Measurements from ENCODE around the gene TMEM198. TPM values are rescaled to one million over a fixed set of nuclear protein-coding genes. Genes with fewer than 3 reads are reported as not detected.

TMEM198 gene
- total and polyA plus RNA-seq, 9 of the 15 experiments (the other 6 are each of a cell fraction or from before 2014, with no cell fraction given) = 0.03 to 3.8 (median 1.0) TPM

GRCh38 chr2:219521066-219521880 lies 22.6 kb upstream of the TMEM198 start (continued):
- TF ChIP-seq JUN (IDR thresholded peaks at IDR 0.05; ENCODE audit: borderline replicate concordance, low read depth, low read length) (no peak), JUN (CRISPR knock-in tag; IDR thresholded peaks at IDR 0.05; ENCODE audit: borderline replicate concordance) (no peak), ZNF133 (CRISPR knock-in tag; IDR thresholded peaks at IDR 0.05) (no peak), UBTF (IDR thresholded peaks at IDR 0.05; ENCODE audit: borderline replicate concordance in 1 of 2, low read depth in 2 of 2, low read length in 2 of 2) (0 out of 4 replicates have a peak, but pooled peaks of 1 of the 2 experiments have one; percentile 18), MCM7 (IDR thresholded peaks at IDR 0.05) (no peak), ZNF76 (CRISPR knock-in tag; IDR thresholded peaks at IDR 0.05; ENCODE audit: borderline replicate concordance) (no peak), SMAD1 (IDR thresholded peaks at IDR 0.05; ENCODE audit: low read depth, low read length, partially characterized antibody) (no peak), DACH1 (IDR thresholded peaks at IDR 0.05; ENCODE audit: partially characterized antibody) (peak; percentile 76), MYC (IDR thresholded peaks at IDR 0.05; ENCODE audit: low read depth, low read length) (peak; percentile 69), MYC (CRISPR knock-in tag; IDR thresholded peaks at IDR 0.05; ENCODE audit: borderline replicate concordance, low read depth) (no peak), SMARCA5 (IDR thresholded peaks at IDR 0.05) (no peak), TCF7L2 (IDR thresholded peaks at IDR 0.05; ENCODE audit: low read depth, low read length) (no peak), STAT6 (CRISPR knock-in tag; IDR thresholded peaks at IDR 0.05) (no peak), KDM5B (IDR thresholded peaks at IDR 0.05; ENCODE audit: insufficient replicate concordance, low read depth, low read length) (no peak), CAMTA2 (CRISPR knock-in tag; conservative IDR thresholded peaks at IDR 0.05) (no peak), HNRNPL (IDR thresholded peaks at IDR 0.05; ENCODE audit: low read depth, low read length) (no peak), ELF1 (tag; IDR thresholded peaks at IDR 0.05) (peak; percentile 55; the same call in 1 of the 2 replicates), RERE (CRISPR knock-in tag; IDR thresholded peaks at IDR 0.05; ENCODE audit: borderline replicate concordance) (no peak)

Data from K562 (cell line).